NCI-H1417 (cell line): ENCODE measurements around the gene HBG1.
"Not testable (repeated sequence)": the region's sequence is repeated elsewhere in the genome, so short reads cannot be mapped to it uniquely, and the experiment has no call there.

ENCODE experiments used
- DNase-seq, 3 experiments: peaks; one replicate each; lab custom pipeline; 2025; lab: John Stamatoyannopoulos, UW

Gene HBG1

GRCh38 chr11:5249807-5250396 is at the start of gene HBG1:
Gene HBG1 (minus strand): TSS chr11:5249857. CDS start chr11:5249804, 53 bp downstream.
- not testable (repeated sequence) for DNase-seq

- no peak for DNase-seq
Observed at GRCh38 chr11:5298451-5298850, 48.8 kb upstream of the HBG1 start.

GRCh38 chr11:5297721-5298323 is 48.2 kb upstream of the HBG1 start:
- DNase-seq: no peak

GRCh38 chr11:5294342-5294995 is 44.8 kb upstream of the HBG1 start:
- not testable (repeated sequence) for DNase-seq

- no peak for DNase-seq
Observed at GRCh38 chr11:5293028-5293427, 43.4 kb upstream of the HBG1 start.

GRCh38 chr11:5291207-5291838 is 41.7 kb upstream of the HBG1 start:
- DNase-seq: peak in 2 of 3 experiments; percentile 1 to 5

DNA sequence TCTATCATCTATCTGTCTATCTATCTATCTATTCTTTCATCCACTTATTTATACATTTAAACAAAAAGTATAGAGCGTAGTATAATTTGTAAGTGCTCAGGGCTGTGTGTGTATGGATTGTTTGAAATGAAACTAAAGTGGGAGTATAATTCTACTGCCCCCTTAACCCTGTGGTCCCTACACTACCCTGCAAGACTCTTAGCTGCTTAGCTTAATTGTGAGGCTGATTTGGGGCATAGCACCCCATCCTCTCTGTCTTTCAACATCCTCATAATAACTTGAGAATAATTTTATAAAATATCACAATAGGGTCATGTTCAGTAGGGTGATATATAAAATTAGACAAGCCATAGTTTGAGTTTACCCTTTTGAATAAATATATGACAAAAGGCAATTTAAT is 40.4 kb upstream of the HBG1 start:
- DNase-seq: no peak

GRCh38 chr11:5289696-5290095 is 40.0 kb upstream of the HBG1 start:
- no peak for DNase-seq

GRCh38 chr11:5288906-5289550 is 39.4 kb upstream of the HBG1 start:
- no peak for DNase-seq

GRCh38 chr11:5288108-5288905 is 38.6 kb upstream of the HBG1 start:
- no peak for DNase-seq

GRCh38 chr11:5286901-5287300 is 37.2 kb upstream of the HBG1 start:
- no peak for DNase-seq

DNA sequence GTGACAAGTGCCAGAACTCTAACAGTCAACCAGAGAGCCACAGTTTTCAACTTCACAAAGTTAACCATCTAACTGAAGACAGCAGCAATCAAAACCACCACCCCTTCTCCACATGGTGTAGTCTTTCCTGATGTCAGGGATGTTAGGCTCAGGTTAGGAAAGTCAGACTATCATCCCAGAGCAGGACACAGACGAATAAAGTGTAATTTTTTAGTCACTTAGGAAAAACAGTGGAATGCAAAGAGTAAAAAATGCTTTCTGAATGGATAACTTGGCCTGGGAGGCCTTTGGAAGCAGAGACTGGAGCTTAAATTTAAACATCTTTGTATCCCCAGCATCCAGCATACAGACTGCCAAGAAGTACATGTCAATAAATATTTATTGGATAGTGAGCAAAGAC is 36.7 kb upstream of the HBG1 start:
- no peak for DNase-seq

DNA sequence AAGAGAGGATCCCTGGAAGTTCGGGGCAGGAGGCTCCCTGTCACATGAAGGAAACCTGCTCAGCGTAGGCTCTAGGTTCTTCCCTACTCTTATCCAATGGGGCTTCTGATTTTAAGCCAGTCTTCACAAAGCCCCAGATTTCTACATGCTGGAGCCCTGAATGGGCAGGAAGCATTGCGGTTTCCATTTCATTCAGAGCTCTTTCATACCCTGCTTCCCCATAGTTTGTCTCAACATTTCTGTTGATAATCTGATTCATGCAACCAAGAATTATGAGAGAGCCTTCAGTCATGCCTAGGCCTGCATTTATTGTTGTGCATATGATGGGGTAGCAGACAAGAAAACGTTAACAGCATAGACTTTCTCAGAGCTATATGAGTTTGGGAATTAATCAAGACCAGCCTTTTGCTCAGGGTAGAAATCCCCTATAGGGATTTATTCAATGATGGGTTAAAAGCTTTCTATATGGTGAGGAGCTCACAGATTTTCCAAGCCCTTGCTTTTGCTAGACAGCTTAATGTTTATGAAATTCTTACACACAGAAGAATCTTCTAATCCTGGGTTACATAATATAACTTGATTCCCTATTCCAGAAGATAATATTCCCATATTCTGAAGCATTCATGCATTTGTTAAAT is 36.2 kb upstream of the HBG1 start:
- no peak for DNase-seq

- DNase-seq: no peak
Observed at GRCh38 chr11:5284637-5285036, 35.0 kb upstream of the HBG1 start.

DNA sequence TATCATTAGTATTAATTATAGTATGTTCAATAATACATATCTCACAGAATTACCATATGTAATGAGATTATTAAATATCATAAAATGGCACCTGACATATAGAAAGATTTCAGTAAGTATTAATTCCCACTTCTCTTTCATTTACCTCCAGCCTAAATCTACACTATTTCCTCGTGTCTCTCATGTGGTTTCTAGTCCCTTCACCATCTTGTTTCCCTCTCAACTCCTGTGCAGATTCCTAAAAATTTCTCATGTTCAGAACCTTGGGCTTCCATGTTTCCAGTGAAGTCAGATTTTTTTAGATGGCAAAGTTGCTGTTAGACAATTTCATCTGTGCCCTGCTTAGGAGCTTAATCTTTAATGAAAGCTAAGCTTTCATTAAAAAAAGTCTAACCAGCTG is 34.2 kb upstream of the HBG1 start:
- no peak for DNase-seq

DNA sequence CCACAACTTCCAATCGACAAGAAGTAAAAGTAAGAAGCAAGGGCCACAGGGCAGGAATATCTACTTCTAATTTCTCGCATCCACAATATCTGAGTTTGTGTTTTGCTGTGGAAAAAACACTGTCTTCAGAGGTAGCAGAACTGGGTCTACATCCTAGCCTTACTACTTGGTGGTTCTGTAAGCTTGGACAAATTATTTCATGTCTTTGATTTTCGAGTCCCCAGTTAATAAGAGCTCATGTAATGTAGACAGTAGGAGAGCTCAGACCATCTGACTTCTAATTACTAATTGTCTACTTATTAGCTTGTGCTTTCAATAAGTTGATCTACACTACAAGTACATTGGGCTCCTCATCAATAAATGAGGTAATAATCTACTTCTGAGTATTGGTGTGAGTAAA is 33.4 kb upstream of the HBG1 start:
- no peak for DNase-seq

- no peak for DNase-seq
Observed at GRCh38 chr11:5282628-5283027, 33.0 kb upstream of the HBG1 start.

- DNase-seq: no peak
Observed at GRCh38 chr11:5281596-5281995, 31.9 kb upstream of the HBG1 start.

GRCh38 chr11:5280582-5281102 is 31.0 kb upstream of the HBG1 start:
- DNase-seq: peak in 2 of 3 experiments; percentile 1 to 33

- no peak for DNase-seq
Observed at GRCh38 chr11:5279471-5280090, 29.9 kb upstream of the HBG1 start.
